NOMO-1 (cell line): ENCODE data around the gene PDE7B.
"Not testable (repeated sequence)": the region's sequence is repeated elsewhere in the genome, so short reads cannot be mapped to it uniquely, and the experiment has no call there.

Source experiments
- DNase-seq, 2 experiments: peaks; one replicate each; lab custom pipeline; 2025; ENCODE audit not compliant: unreplicated experiment in 2 of 2; lab: John Stamatoyannopoulos, UW

The PDE7B gene

DNA sequence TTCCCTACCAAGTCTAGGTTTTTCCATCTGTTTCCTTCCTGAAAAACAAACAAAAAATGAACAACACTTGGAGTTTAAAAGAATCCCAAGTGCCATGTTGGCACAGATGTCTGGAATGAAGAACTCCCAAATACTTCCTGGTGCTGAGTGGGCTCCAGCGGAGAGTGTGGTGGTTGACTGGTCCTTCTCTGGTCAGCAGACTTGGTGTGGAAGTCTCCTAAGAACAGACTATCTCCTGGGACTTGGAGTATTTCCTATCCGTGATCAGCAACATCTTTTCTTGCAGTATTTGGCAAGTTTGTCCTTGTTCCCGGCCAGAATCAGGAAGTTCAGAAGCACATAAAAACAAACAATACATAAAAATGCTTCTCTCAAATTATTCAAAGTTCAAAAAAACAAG is 244.5 kb downstream of the PDE7B start:
- DNase-seq, result no peak

DNA sequence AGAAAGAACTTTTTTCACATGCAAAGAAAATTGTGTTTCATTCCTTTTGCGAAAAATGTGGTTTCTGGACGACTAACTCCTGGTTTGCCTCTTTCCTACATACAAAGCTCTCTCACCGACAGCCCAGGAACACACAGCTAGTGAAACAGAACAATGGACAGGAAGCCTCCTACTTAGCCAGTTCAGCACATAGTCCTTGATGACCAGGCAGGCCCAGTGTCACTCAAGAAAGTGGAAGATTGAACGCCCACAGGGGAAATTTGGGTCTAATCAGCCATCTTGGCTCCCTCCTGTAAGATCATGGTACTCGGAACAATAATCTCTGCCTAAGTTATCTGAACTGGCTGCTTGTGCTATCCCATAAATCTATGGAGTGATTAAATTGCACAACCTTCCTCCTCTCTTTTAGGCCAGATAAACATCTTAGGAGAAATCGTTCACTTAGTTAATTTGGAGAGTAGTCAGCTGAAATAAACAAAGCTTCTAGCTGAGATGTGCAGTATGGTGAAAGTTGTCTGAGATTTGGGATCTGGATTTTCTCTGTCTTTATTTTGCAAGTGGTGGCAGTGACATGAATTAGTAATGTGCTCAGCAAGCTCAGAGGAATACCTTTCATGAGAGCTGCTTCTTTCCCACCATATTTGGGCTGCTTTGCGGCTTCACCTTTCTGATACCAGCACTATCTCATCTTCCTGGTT is 251.6 kb downstream of the PDE7B start:
- DNase-seq, result no peak

DNA sequence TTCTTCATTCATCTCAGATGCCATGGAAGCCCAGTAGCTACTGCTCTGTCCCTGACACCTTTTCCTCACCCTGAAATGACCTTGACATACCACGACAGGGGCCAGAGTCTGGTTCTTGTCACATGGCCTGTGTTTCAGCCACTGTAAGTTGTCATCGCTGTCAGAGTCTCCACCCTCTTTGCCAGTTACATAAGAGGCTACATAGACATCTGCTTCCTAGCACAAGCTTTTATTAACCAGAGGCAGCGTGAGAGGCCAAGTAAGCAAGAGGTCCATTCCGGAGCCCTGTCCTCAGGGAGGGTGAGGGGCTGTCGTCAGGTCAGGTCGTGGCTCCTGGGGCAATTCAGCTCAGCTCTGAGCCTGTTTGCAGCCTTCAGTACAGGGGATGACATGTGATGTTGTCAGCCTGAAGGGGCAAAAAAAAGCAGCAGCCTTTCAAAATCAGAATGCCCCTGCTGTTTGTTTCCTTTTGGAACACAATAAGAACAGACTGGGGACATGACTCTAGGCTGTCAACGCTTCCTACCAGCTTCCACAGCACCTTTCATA is 252.3 kb downstream of the PDE7B start:
- no peak for DNase-seq

DNA sequence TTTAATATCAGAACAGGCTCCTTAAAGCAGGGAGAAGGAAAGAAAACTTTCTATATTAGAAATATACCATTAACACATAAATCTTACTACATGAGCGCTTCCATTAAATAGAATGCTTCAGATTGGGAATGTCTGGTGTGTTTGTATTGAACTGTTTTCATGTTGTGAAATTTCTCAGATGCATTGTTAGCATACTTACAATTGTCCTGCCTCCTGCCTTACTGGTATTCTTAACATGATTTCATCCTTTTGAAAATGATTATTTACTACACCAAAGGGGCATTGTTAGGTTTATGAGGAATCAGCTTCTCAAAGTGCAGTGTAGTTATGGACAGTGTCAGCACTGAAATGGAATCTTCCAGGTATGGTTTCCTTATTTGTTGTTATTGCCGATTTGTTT is 253.1 kb downstream of the PDE7B start:
- DNase-seq, result no peak

DNA sequence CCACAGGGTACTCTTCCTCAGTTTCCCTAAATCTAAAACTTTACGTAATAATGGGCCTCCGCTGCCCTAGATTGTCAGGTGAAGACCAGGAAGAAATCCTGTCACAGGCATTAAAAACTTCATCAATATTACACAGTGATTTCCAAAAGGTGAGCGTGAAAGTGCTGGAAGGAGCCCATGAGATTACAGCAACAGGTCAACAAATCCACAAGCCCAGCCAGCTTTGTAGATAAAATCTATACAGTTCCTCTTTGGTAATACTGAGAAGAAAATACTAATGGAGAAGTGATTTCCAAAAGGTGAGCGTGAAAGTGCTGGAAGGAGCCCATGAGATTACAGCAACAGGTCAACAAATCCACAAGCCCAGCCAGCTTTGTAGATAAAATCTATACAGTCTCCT is 254.3 kb downstream of the PDE7B start:
- not testable (repeated sequence) for DNase-seq

DNA sequence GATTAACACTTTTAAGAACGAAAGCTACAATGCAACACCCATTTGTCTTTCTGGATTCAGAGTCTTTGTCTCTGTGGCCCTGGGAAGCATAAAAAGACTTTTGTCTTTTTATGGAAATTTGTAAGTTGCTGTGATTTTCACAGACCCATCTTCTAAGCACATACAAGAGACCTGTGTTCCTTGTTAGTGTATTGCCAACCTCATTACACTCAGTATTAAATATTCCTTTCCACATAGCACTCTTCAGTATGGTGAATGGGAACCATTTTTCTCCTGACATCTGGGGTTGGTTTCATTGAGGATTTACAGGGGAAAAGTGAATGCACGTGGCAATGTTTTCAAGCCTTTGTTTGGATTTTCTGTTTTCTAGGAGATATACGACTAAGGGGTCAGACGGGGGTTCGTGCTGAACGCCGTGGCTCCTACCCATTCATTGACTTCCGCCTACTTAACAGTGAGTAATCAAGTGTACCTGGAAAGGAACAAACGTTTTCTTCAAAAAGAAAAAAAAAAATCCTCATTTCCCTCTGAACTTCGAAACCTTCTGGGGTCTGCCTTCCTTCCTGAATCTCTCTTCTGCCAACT is 257.0 kb downstream of the PDE7B start:
- DNase-seq, result no peak

DNA sequence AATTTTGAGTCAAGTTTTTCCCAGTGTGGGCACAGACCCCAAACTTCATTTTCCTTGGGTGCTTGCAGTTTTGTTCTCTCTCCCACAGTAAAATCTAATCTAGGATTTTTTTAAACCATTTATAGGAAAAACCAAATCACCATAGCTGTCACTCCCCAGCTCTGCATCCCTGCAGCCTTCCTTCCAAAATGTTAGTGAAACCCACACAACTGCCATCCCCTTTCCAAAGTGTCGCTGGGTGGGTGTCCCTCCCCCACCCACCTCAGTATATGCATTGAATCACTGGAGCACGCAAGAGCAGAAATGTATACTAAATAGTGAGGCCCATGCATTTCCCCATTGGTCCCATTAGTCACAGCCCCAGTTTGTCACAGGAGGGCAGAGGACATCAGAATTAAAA is 260.3 kb downstream of the PDE7B start:
- no peak for DNase-seq

DNA sequence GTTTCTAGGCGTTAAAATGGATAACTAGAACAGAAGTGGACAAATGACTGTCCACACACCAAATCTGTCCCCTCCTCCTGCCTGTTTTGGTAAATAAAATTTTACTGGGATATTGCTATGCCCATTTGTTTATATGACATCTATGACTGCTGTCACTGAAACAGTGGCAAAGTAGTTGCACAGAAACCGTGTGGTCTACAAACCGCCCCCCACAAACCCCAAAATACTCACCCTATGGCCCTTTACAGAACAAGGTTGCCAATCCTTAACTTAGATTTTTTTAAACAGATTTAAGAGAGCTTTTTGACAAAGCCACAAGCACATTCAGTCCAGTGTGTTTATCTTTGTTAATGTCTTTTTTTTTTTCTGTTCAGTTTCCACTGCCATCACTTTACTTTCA is 260.8 kb downstream of the PDE7B start:
- no peak for DNase-seq

DNA sequence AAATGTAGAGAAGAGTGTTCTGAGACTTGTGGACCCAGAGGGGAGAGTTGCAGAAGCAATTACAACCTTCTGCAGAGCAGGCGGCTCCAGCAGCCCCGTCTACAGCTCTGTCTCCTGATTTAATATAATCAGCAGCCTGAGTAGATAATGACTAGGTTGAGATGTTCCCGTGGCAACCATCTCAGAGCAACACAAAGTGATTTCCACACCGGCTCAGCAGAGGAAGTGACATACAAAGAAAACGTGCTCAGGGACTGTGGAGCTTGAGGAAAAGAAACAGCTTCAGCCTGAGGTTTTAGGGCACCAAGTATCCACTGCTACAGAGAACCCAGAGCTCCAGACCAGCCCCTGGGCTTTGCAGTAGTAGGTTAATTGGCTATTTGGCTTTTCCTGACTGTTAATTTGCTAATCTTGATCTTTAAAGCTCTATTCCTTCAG is 262.3 kb downstream of the PDE7B start:
- DNase-seq, result peak; percentile 48 to 88

DNA sequence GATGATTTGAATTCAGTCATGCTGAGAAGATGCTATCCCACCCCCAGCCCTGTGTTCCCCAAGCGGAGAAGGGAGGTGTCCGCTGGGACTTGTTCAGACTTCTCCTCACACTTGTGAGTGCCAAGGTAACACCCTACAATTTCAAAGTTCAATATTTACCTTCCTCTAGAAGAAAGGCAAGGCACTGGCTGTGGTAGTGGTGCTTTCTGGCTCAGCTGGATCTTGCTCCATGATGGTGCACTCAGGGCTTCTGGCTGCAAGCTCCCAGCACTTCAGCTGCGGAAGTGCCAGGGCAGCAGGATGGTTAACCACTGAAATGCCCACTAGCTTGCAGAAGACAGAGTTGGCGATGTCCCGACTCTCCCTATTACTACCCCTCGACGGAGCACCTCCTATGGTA is 263.2 kb downstream of the PDE7B start:
- no peak for DNase-seq

DNA sequence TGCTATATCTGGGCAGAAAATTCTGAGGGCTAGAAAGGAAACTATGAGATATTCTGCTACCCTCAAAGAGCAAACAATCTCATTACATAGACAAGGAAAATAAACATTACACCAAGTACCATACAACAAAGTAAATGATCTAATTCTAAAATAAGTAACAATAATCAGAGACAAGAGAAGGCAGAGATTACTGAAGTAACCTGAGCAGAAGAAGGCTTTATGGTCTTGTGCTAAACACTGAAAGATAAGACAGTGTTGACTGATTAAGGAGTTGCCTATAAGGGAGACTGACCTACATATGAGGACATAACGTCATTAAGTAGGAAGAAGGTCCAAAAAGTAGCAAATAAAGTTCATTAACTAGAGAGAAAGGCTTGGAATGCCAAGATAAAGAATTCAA is 264.4 kb downstream of the PDE7B start:
- DNase-seq, result no peak

DNA sequence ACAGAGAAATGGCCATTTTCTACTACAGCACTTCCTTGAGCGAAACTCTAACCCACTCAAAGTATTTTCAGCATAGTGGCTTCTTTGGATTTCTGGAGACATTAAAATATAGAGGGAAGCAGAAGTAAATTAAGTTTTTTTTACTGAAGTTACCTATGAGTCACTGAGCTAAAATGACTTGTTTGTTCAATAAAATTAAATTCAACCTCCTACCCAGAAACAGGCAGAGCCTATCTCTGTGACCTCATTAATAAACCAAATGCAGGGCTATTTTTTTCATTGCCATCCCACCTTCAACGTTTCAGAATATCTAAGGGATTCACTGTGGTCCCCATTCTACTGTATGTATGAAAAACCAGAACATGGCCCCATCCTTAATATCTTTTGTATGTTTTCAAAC is 265.6 kb downstream of the PDE7B start:
- DNase-seq, result no peak

DNA sequence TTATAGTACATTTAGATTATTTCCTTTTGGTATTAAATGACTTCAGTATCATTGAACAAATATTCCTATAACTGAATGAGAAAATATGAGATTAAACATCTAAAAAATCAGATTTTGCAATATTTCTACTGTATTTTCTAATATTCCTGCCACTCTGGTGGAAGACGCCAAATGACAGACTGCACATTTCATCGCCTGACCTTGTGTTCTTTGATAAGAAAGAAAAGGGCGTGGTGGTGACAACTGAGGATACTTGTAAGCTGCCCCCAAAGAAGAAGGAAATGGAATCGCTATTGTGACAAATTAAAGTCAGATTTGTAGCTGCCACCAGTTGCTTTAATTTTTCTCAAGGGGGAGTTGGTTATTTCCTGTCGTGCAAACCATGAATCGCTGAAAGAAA is 267.3 kb downstream of the PDE7B start:
- no peak for DNase-seq

DNA sequence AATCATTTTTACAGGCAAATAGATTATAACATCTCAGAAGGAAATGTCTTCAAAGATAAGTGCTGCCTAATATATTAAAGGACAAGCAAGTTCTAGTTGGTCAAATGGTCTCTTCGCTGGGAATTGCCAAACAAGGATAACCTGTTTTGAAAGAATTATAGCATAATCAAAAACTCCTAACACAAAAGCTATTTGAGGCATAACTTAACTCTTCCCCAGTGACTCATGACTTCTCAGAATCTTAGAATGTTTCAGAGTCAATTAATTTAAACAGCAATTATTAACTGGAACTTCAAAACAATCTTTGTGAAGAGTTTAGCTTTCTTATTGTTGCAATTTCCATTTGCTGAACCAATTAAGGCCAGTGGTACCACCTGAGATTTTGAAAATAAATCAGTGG is 272.0 kb downstream of the PDE7B start:
- DNase-seq, result no peak

DNA sequence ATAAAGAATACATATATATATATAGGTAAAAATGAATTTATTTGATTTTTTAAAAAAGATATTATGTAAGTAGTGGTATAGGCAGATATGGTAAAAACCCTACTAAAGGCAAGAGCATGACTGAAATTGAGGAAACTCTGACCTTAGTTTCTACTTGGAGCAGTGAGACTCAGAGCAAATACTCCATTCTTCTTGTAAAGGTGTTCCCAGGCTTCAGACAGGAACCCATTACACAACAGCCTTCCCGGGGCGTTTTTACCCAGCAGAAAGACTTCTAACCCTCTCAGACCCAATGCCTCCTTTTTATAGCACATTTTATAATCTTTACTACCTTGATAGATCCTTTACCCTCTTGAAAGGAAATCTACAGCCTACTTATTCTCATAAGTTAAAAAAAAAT is 274.1 kb downstream of the PDE7B start:
- DNase-seq, result no peak

DNA sequence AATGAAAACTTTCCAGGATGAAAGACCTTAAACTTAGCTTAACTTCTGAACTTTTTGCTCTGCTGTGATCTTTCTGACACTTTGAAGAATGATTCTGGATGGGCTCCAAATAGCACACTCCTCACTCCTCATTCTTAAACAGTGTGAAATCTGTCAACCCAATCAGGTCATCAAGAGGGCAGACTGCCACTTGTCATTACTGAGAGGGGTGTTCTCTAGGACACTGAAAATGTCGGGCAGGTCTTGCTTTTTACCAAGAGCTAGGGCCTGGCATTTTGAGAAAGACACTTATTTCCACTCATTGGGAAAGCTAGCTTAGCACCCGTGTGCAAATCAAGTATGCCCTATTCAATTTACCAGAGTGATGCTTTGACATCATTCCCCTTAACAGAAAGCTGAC is 276.4 kb downstream of the PDE7B start:
- no peak for DNase-seq

DNA sequence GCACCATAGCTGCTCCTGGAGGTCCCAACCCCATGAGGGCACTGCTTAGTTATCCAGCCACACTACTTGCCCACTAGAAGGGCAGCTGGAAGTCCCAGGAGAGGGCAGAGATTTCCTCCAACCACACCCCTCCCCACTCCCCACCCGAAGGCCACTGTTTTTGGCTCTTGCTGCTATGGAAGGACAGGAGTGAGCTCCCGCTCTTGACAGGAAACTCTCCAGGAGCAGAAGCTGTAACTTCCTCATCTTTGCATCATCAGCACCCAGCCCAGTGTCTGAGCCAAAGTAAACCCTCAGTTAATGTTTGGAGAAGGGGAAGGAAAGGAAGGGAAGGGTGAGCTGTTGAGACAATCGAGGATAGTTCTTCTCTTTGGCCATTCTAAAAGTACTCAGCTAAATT is 277.9 kb downstream of the PDE7B start:
- DNase-seq, result no peak

DNA sequence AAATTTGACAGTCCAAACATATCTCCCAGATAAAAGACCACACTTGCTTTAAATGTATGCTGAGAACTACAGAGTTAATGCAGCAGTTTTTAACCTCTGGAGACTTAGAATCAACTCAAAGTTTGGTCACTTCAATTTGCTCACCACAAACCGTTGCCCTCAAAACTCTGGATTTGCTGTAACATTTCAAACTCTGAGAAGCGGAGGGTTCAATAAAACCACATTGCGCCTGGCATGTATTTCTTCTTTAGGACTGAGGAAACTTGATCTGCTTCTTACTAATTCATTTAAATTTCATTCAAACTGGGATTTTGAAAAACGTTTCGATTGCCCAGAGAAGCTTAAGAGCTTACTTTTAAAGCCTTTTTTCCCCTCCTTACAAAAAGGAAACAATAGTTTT is 282.8 kb downstream of the PDE7B start:
- DNase-seq, result no peak

DNA sequence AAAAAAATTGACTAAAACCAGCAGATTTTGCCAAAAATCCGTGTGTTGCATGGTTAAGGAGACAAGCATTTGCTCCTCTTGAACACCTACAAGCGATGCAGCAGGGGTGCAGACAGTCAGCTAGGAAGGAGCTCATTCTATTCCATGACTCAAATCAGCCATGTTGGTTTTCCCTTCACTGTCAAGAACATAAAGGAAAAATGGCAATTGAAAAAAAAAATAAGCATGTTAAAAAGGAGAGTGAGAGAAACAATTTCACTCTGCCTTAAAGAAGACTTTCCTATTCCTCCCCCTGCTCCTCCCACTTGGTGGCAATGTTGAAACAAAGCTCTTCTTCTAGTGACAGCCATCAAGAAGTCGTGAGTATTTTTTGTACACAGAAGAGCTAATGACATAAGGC is 283.2 kb downstream of the PDE7B start:
- DNase-seq, result no peak

DNA sequence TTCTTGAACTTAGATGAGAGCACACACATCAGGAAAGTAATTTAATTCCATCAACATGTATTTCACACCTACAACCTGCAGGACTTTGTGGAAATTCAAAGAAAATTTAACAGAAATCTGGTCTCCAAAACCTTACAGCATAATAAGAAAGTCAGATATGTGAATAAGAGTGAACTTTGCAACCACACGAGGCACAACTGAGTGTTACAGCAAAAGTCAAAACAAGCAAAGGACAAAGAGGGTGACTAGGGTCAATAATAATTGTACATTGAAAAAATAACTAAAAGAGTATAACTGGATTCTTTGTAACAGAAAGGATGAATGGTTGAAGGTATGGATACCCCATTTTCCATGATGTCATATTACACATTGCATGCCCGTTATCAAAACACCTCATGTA is 284.8 kb downstream of the PDE7B start:
- no peak for DNase-seq

DNA sequence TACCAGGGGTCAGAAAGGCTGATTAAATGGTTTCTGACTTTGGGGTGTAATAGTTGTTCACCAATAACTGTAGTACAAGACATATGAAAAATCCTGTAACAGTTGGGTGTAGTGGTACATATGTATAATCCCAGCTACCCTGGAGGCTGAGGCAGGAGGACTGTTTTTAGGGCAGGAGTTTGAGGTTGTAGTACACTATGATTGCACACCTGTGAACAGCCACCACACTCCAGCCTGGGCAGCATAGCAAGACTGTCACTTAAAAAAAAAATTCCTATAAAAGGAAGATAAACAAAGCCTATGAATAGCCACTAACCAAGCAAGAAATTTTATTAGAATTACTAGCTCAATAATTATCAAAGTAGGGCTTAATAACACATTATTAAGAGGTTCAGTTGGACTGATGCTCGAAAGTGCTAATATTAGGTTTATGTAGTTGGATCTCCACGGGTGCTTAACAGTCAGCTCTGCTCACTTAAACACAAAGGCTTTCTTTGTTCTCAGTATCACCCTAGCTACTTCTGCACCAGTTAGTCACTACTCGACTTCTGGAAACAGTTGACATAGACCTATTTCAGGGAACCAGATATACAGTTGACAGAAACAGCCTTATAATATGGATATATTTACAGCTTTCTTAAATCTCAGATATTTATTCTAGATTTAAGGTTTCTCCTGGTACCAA is 285.6 kb downstream of the PDE7B start:
- no peak for DNase-seq
